Frontal cortex (tissue), 4 donors: ENCODE results near the gene TRIM65. TPM values are rescaled to one million over a fixed set of nuclear protein-coding genes. Genes with fewer than 3 reads are reported as not detected.
"Not testable (repeated sequence)": the region's sequence is repeated elsewhere in the genome, so short reads cannot be mapped to it uniquely, and the experiment has no call there.

ENCODE experiments used
- DNase-seq, 2 donors: peaks; one replicate each; pipeline ENCODE4 v3.0.0; 2012; ENCODE audit warnings: low spot score in 2 of 2
- FAIRE-seq: peaks from 2 replicates; lab custom pipeline; 2012; peaks lifted over from hg19 to GRCh38; lab: Jason Lieb, UNC
- total RNA-seq: library from RNA; depleted of rRNA; stranded (reverse); fragments of >200 nt; gene quantifications from one replicate; pipeline ENCODE4 v1.2.3, GENCODE V29; 2014
- donor health status: control.
- donor health status: control.
- donor health status: control.

Gene TRIM65
- total RNA-seq, 1 donor from 2014 or later = 11.8 TPM

GRCh38 chr17:75856062-75856756, 40.5 kb downstream of the TRIM65 start:
- FAIRE-seq (no peak), DNase-seq (no peak)

DNA sequence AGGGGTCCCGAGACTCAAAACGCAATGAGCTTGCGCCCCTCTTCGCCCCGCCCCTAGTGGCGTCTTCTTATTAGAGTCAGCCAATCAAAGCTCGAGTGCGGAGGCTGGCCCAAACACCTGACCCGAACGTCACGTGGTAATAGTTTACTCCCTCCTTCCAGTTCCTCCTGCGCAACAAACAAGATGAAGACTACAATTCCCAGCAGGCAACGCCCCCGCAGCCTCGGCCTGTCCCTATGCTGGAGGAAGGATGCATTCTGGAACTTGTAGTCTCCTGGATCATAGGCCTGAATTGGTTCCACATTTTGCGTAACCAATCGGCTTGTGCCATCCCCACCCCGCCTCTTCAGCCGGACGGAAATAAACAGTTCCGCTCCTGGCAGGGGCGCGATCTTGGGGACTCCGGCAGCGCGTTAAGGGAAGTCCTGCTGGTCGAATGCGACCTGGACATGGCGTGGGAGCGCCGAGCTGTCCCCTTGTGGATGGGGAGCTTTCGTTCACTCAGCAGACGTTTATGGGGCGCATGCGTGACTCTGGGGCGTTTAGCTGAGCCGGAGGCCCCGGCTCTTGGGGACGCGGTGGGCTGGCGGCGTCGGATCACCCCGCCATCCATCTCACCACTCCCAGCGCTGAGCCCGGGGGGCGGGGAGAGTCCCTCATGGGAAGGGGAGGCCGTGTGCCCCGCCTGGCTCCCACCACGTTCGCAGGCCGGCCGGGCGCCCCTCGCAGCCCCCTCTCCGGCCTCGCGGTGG, 41.3 kb downstream of the TRIM65 start, which contains the start of gene WBP2:
Gene WBP2 (minus strand): TSS at position 26 of the 752 bp plus-strand sequence. CDS start 38 bp downstream, outside the sequence.
- peak; percentile 98 to 99 for DNase-seq
- peak; percentile 97 for FAIRE-seq

GRCh38 chr17:75854881-75855309, 41.9 kb downstream of the TRIM65 start:
- DNase-seq (no peak), FAIRE-seq (no peak)

- no peak for FAIRE-seq
Observed at GRCh38 chr17:75854101-75854748, 42.5 kb downstream of the TRIM65 start.

DNA sequence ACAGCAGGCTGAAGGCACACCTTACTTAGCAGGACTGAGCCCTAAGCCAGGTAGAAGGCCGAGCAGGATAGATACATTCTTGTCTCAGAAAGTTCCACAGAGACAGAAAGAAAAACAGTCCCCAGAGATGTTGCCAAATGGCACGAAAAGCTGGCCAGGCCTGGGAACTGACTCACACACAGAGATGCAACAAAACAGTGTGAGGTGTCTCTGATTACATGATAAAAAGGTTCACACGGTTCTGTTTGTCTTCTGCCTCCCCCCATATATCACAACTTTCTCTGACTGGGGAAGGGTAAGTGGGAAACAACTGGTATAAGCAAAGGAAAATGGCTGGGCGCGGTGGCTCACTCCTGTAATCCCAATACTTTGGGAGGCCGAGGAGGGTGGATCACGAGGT, 43.3 kb downstream of the TRIM65 start:
- no peak for FAIRE-seq
- DNase-seq = no peak

More at GRCh38 chr17:75854101-75854748, 42.5 kb downstream of the TRIM65 start:
- DNase-seq = no peak

- FAIRE-seq, DNase-seq: not testable (repeated sequence)
Observed at GRCh38 chr17:75851693-75851991, 45.1 kb downstream of the TRIM65 start.

GRCh38 chr17:75850928-75851692, 45.6 kb downstream of the TRIM65 start:
- FAIRE-seq = no peak
- no peak for DNase-seq

DNA sequence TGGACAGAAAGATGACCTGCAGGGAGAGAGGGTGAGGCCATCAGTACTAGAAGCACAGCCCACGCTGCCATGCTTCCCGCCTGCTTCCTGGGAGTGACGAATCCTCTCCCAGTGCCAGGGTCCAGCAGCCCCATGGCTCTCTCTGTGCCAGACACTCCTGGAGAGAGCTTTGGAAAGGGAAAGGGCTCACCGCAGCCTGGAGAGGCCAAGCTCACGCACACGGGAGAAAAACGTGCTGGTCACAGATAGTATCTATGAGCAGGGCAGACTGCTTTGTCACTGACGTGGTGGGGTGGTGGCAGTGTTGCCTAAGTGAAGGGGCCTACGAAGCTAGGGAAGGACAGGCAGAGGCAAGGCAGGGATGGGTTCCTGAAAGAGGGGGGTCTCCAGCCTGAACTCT, 47.0 kb downstream of the TRIM65 start:
- DNase-seq (no peak), FAIRE-seq (no peak)

GRCh38 chr17:75849279-75849646, 47.5 kb downstream of the TRIM65 start:
- FAIRE-seq = no peak
- no peak for DNase-seq

DNA sequence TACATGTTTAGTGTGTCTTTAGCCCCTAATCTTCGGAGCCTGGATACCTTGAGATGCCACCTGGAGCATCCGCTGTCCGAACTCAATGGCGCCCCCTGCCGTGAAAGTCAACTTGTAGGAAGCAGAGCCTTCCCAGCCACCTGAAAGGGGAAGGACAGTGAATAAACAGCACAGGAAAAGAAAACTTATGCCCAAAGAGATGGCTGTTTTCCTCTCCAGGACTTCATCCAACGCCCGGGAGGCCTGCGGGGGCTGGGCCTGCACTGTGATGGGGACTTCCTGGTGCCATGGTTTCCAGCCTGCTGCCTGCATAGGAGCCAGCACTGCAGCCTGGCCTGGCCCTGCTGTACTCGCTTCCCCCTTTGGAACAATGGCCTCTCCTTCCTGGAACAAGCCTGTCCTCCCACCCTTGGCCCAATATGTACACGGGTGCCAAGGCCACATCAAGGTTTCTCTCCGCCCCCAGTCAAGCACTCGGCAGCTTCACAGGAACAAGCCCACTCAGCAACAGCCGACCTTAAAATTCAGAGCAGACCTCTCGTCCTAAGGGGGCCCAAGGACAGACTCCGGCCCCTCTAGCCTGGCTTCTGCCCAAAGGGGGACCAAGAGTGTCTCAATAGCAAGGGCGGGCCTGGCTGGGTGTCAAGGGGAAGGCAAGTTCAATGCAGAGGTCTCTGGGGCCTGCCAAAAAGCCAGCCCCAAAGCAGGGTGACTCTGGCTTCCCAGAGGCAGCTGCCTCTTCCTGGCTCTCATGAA, 48.0 kb downstream of the TRIM65 start:
- FAIRE-seq (no peak), DNase-seq (no peak)

DNA sequence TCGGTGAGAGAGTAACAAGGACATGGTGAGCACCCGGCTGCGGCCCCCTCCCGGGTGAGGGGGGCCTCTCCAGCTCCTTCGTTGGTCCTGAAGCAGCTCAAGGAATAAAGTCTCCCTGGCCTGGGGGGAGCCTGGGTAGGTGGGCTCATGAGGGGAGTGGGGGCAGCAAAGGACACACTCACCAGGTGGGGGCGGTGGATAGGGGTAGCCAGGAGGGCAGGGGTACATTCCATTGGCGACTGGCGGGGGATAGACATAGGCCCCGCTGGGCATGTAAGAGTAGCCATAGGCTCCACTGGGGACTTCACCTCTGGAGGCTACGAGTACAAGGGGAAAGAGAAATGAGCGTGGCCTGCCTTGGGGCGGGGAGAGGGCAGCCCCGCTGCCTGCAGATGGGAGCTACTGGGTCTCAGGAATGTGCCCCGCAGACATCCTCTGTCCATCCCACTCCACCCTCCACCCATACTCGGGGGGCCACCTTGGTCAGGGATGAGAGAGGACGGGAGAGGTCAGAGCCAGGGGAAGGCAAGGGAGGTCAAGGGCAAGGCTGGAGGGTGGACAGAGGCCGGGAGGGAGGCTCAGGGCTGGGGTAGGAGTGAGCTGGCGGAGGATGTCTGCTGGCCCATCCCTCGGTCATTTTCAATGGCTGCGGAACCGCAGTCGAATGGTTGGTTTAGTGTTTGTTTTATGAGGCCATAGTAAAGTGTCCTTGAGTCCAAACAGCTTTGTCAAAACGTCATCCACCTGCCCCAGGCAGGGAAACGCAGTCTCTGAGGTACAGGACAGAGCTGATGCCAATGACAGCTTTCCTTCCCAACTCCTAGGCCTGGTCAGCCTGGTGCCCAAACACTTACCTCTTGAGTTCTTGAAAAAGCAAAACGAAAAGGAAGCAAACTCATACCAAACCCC, 48.9 kb downstream of the TRIM65 start:
- FAIRE-seq = no peak
- DNase-seq = no peak

- no peak for DNase-seq
- no peak for FAIRE-seq
Observed at GRCh38 chr17:75846692-75847613, 49.8 kb downstream of the TRIM65 start.

- FAIRE-seq = no peak
- no peak for DNase-seq
Observed at GRCh38 chr17:75845933-75846691, 50.6 kb downstream of the TRIM65 start.

- peak; percentile 64 to 79 for DNase-seq
- no peak for FAIRE-seq
Observed at GRCh38 chr17:75845058-75845711, 51.6 kb downstream of the TRIM65 start.

- DNase-seq (no peak), FAIRE-seq (no peak)
Observed at GRCh38 chr17:75844530-75845057, 52.2 kb downstream of the TRIM65 start.
